GM12874 (cell line): ENCODE data around the gene TPK1.

Source experiments
- TF ChIP-seq, protein P1 (sequence below): IDR thresholded peaks from 2 replicates; pipeline ENCODE4 v1.5.1; 2011; ENCODE audit warnings: low read depth, mild to moderate bottlenecking, control low read depth, low read length, moderate library complexity; ENCODE audit not compliant: insufficient read depth

TPK1 gene

DNA sequence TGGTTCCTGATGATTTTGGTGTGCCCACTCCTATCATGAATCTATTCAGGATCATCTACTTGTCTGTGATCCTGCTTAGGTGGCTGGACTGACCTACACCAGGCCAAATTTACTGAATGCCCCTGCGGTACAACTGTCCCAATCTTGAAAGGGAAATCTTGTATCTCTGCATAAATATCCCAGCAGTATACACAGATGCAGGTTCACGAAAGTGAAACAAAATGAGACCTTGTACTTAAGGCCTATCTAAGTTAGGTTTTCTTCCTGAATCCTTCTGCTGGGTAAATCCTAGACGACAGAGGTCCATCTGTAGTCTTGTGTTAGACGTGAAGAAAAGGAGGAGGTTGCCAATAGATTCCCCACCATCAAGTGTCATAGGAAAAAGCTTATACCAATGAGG is 346.9 kb downstream of the TPK1 start:
- TF ChIP-seq, protein P1, sequence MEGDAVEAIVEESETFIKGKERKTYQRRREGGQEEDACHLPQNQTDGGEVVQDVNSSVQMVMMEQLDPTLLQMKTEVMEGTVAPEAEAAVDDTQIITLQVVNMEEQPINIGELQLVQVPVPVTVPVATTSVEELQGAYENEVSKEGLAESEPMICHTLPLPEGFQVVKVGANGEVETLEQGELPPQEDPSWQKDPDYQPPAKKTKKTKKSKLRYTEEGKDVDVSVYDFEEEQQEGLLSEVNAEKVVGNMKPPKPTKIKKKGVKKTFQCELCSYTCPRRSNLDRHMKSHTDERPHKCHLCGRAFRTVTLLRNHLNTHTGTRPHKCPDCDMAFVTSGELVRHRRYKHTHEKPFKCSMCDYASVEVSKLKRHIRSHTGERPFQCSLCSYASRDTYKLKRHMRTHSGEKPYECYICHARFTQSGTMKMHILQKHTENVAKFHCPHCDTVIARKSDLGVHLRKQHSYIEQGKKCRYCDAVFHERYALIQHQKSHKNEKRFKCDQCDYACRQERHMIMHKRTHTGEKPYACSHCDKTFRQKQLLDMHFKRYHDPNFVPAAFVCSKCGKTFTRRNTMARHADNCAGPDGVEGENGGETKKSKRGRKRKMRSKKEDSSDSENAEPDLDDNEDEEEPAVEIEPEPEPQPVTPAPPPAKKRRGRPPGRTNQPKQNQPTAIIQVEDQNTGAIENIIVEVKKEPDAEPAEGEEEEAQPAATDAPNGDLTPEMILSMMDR: no peak

DNA sequence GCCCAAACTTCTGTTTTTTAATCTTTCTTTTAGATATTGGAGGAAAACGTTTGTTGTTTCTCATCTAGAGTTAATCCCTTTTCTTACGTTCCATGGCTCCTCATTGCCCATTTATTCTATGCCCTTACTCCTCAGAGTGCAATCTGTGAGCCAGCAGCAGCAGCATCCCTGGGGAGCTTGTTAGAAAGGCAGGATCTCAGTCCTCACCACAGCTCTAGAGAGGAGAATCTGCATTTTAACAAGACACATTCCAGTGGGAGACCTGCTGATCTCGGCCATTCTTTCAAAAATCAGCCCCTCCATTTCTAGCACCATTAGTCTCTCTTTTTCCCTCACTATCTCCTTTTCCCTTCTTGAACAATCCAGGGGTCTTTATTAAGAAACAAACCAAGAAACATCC is 348.0 kb downstream of the TPK1 start:
- TF ChIP-seq, protein P1: no peak

DNA sequence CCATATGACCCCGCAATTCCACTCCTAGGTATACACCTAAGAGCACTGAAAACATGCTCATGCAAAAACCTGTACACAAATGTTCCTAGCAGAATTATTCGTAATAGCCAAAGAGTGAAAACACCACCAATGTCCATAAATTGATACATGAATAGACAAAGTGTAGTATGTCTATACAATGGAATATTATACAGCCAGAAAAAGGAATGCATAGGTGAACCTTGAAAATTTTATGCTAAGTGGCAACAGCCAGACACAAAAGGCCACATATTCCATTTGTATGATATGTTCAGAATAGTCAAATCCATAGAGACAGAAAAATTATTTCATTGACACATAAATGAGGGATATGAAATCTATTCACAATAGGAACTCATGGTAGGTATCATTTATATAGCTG is 351.4 kb downstream of the TPK1 start:
- TF ChIP-seq, protein P1: no peak

DNA sequence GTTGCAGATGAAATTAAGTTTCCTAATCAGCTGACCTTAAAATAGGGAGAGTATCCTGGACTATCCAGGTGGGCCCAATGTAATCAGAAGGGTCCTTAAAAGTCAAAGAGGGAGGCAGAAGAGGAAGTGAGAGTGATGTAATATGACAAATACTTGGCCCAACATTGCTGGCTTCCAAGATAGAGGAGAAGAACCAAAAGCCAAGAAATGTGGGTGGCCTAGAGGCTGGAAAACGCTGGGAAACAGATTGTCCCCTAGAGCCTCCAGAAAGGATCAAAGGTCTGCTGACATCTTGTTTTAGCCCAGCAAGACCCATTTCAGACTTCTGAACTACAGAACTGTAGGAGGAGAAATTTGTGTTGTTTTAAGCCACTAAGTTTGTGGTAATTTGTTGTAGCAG is 352.7 kb downstream of the TPK1 start:
- TF ChIP-seq, protein P1: no peak

DNA sequence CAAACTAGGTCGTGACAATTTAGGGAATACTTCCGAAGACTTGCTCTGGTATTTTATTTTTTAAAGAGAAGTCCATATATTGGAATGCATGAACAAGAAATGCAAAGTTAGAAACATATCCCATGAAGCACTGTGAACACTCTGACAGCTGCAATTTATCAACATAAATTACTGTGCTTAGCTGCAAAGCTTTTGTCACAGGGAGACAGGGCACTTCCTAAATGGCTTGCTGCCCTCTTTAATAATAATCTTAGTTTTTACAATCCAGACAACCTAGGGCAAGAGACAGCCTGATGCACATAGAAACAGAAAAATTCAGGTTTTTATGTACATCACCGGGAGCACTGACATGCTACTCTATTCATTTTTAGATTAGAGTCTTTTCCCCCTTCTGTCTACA is 354.0 kb downstream of the TPK1 start:
- TF ChIP-seq, protein P1: no peak

DNA sequence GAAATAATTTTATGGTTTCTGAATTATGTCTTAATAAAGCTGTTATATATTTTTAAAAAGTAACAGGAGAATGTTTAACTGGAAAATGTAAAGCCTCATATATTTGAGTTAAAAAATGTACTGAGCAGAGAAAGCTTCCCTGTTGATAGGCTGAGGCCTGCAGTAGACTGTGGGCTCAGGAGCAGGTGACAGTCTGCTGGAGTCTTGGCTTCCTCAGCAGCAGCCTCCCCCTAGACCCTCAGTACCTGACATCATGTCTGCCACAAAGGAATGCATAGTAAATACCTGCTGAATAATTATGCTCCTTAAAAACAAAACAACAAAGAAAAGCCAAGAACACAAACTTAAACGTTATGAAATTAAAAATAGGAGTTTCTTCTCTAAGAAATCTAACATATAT is 358.5 kb downstream of the TPK1 start:
- TF ChIP-seq, protein P1: no peak

DNA sequence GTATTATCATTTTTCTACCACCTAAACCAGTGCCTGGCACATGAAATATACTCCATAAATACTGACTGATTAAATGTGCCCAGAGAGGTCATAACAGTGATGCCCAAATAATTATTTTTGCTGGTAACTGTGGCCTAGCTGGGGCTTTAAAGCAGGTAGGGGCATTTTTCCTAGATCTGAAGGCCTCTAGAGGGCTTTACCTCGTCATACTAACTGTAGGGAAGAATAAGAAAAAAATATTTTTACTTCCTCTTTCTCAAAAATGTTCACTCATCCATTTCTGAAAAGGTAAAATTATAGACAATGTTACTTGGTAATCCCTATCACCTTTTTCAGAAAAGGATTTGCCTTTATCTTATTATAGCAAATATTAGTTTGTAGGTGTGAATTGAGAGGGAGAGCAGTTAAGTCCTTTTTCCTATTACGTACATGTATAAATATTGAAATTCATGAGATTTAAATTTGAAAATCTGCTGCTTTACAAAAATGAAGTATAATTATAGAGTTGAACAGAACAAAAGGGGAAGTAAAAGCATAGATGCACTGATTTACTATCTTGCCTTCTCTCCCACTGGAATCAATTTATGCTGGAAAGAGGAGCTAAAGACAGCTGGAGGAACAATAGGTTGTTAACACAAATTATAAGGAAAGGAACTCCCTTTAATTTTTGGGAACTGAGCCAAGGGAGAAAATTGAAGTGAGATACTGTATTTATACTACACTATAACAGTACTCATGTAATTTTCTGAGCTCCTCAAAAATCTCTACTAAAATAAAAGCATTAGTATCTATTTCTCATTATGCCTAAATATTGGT is 360.8 kb downstream of the TPK1 start:
- TF ChIP-seq, protein P1: no peak
